ENCODE measurements around the gene ZNF629.

The ZNF629 gene

GRCh38 chr16:30786115-30786935, 680 bp downstream of the ZNF629 start:
- in situ Hi-C loops (cut with MboI; ENCODE audit: low sequenced_read_pairs), result no loop called here

DNA sequence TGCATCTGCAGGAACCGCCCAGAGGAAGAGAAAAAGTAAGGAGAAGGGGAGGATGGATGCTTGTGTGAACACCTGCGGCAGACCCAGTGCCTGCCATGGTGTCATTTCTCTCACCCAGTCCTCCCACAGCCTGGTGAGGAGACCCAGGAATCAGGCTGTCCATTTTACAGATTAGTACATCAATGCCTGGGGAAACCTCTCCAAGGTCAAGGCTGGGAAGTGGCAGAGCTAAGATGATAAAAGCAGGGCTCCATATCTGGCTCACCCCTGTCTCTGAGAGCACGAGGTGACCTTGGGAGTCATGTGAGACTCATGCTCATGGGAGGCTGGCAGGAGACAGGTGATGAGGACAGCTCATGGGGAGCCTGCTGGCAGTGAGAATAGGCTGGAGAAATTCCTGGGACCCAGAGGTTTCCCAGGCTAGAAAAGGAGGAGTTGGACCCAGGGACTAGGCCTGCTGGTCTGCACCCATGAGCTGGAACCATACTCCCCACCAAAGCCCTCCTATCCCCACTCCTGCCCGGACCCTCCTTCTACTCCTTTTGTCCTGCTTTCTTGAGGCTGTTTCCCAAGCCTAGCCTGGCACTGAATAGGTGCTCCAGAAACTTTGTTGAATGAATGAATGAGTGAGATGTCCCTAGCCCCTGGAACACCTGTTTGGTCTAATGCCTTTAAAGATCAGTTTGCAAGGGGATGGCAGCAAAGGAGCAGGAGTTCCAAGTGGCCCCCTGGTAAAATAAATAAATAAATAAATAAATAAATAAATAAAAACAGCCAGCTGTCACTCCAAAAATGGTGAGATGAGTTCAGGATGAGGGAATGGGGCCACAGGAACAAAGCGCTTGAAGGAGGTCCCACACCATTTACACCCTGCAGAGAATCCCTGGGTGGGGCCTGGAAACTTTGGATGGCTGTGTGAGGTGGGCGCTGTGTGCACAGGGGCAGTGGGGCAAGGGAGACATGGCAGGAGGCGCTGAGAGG, 1.6 kb downstream of the ZNF629 start:
- in situ Hi-C loops (cut with MboI; ENCODE audit: low sequenced_read_pairs), result no loop called here

DNA sequence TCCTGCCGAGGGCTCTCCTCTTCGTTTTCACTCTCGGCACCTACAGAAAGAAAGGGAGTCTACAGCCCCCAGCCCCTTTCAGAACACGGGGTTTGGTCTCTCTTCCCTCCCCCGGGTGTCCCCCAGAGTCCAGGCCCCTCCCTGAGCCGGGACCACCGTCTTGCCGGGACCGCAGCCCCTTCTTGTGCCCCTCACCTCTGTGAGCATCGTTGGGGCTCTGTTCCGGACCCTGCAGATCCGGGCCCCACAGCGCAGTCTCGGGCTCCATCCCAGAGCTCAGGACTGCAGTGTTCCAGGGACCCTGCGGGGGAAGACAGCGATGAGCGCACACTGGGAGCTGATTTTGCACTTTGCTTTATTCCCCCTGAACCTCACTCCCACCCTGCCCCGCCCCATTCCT, 2.8 kb downstream of the ZNF629 start:
- in situ Hi-C loops (cut with MboI; ENCODE audit: low sequenced_read_pairs), result no loop called here

DNA sequence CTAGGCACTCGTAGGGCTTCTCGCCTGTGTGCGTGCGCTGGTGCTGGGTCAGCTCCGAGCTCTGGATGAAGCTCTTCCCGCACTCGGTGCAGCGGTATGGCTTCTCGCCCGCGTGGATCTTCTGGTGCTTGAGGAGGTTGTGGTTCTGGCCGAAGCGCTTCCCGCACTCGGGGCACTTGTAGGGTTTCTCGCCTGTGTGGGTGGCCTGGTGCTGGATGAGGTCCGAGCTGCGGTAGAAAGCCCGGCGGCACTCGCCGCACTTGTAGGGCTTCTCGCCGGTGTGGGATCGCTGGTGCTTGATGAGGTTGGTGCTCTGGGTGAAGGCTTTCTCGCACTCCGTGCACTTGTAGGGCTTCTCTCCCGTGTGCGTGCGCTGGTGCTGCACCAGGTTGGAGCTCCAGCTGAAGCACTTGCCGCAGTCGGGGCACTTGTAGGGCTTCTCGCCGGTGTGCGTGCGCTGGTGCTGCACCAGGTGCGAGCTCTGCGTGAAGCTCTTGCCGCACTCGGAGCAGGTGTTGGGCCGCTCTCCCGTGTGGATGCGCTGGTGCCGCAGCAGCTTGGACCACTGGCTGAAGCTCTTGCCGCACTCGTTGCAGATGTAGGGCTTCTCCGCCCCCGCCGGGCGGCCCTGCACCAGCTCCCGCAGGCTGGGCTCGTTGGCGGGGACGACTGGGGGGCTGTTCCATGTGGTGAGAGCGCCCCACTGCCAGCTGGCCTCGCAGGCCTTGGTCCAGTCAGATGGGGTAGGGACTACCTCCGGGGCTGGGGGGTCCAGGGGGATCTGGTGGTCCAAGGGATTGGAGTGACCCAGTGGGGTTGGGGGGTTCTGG, 3.5 kb downstream of the ZNF629 start:
- in situ Hi-C loops (cut with MboI; ENCODE audit: low sequenced_read_pairs), result no loop called here

- in situ Hi-C loops (cut with MboI; ENCODE audit: low sequenced_read_pairs), result no loop called here
These were observed 4.3 kb downstream of the ZNF629 start for GRCh38 chr16:30782486-30783279.

GRCh38 chr16:30780549-30780948, 6.5 kb downstream of the ZNF629 start:
- in situ Hi-C loops (cut with MboI; ENCODE audit: low sequenced_read_pairs), result no loop called here

DNA sequence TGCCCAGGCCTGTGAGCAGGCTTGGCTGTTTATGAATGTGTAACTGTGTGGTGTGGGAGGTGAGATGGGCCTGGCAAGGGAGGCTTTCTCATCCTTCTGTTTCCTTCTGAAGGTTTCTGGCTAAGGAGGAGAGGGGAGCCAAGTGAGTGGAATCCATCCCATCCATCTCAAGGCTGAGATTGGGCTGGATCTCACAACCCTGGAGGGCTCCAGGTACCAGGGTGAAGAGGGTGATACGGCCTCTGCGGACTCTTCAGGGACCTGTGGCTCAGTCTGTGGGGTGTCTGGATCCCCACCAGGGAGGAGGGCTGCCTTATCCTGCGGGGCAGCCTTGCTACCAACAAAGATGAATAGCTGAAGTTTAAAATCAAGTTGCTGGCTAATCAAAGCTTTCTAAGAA, 7.0 kb downstream of the ZNF629 start:
- in situ Hi-C loops (cut with MboI; ENCODE audit: low sequenced_read_pairs), result no loop called here

DNA sequence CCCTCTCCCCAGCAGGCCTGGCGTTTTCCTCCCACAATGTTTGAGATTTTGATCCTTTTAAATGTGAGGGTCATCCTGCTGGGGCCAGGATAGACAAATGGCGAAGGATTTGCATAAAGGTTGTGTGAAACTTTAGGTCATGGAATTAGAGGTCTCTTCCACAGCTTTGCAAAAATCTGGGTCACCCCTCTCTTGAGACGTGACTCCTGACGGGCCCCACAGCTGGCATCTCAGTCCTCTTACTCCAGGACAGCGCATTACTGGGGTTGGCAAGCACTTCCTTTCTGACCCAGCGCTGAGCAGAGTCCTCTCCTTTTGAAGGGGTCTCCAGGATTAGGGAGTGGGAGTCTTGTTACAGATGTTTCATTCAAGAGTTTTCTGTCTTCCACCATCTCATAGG, 7.4 kb downstream of the ZNF629 start:
- in situ Hi-C loops (cut with MboI; ENCODE audit: low sequenced_read_pairs), result no loop called here

- in situ Hi-C loops (cut with MboI; ENCODE audit: low sequenced_read_pairs), result no loop called here
These were observed 8.3 kb downstream of the ZNF629 start for GRCh38 chr16:30778549-30779244.

DNA sequence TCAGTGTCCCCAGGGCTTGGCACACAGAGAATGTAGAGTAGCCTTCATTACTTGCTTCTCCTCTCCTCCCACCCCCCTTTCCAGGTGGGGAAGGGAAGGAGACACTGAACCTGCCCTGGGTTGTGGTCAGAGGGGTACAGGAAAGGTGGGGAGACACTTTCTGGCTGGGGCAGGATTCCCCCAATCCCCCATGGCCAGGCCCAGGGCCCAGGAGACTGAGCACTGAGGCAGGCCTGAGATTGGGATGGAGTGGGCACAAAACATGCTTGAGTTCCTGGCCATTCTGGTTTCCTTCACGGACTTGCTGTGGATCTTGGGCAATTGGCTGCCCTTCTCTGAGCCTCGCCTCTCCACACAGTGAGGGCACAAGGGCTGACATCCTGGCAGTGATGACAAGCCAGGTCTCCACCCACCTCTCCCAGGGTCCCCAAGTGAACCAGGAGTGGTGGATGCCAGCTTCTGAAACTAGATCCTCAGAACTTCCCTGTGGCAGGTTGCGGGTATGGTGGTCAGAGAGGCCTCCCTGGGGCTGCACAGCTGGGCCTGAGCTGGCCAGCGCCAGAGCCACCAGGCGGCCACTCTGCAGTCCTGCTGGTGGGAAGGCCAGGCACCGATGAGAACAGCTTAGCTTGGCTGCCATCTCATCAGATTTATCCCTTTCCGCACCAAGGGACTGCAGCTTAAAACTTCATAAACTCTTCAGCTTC, 9.3 kb downstream of the ZNF629 start:
- in situ Hi-C loops (cut with MboI; ENCODE audit: low sequenced_read_pairs), result no loop called here

GRCh38 chr16:30775392-30776188, 11.4 kb downstream of the ZNF629 start:
- in situ Hi-C loops (cut with MboI; ENCODE audit: low sequenced_read_pairs), result no loop called here

GRCh38 chr16:30775131-30775391, 11.9 kb downstream of the ZNF629 start:
- in situ Hi-C loops (cut with MboI; ENCODE audit: low sequenced_read_pairs), result no loop called here

DNA sequence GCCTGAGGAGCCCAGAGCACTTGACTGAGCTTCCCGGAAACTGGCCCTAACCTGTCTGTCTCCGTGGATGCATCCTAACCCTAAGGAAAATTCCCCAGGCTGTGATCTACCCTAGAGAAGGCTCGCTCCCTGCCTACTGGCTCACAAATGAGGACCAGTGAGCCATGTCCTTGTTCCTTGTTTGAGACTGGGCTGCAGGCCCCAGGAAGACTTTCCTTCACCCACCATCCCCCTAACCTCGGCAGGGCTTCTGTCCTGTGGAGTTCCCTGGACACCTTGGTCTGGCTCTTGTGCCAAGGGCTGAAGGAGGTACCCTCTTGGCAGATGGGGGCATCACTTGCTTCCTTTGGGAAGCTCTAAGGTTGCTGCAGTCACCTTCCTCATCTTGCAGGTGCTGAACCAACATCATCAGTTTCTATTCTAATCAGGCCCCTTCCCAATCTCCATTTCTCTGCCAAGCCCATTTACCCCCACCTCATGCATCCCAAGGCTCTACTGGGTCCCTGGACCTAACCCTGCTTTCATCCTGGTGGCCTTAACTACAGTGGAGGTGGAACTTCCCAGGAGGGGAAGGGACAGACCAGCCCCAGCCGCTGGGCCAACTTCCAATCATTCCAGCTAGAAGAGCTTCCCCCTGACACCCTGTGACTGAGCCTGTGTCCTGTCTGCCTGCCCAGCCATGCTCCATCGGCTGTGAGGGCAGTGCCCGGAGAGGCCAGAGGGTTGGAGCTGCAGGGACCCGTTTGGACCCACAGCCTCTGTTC, 12.5 kb downstream of the ZNF629 start:
- in situ Hi-C loops (cut with MboI; ENCODE audit: low sequenced_read_pairs), result no loop called here

DNA sequence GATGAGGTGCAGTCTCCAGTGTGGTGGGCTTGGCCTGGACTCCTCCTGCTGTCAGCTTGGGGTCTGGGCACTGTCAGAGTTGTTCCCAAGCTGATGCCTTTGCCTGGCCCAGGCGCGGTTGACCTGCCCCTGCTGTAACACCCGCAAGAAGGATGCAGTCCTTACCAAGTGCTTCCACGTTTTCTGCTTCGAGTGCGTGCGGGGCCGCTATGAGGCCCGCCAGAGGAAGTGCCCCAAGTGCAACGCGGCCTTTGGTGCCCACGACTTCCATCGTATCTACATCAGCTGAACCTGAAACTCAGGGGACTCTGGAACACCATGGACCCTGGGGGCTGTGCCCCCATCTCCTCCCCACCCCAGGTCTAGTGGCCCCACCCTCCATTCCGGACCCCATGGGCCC, 13.2 kb downstream of the ZNF629 start:
- in situ Hi-C loops (cut with MboI; ENCODE audit: low sequenced_read_pairs), result no loop called here

DNA sequence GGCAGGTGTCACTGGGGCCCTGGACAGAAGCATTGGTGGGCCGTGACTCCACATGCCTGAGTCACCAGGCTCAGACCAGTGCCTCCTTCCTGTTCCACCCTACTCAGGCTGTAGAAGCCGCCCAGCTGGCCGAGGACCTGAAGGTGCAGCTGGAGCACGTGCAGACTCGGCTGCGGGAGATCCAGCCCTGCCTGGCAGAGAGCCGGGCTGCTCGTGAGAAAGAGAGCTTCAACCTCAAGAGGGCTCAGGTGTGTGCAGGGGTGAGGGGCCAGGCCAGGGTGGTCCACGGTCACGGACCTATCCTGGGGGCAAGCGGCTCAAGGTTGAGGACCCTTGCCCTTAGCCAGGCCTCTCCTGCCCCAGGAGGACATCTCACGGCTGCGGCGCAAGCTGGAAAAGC, 15.3 kb downstream of the ZNF629 start:
- in situ Hi-C loops (cut with MboI; ENCODE audit: low sequenced_read_pairs), result no loop called here

- in situ Hi-C loops (cut with MboI; ENCODE audit: low sequenced_read_pairs), result no loop called here
These were observed 17.5 kb downstream of the ZNF629 start for GRCh38 chr16:30769379-30770089.

DNA sequence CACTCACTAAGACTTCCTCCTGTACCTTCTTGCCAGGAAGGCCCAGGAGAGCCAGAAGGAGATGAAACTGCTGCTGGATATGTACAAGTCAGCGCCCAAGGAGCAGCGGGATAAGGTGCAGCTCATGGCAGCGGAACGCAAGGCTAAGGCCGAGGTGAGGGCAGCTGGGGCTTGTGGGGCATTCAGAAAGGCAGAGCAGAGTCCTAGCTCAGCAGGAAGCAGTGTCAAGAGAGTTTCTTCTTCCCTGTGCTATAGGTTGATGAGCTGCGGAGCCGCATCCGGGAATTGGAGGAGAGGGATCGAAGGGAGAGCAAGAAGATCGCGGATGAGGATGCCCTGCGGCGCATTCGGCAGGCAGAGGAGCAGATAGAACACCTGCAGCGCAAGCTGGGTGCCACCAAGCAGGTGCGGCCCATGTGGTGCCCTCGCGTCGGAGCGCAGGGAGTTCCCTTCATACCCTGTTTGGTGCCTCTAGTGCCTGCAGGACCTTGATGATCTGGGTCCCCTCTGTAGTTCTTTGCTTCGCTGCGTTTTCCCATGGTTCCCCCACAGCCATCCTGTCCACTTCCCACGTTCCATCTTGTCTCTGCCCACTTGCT, 18.3 kb downstream of the ZNF629 start:
- in situ Hi-C loops (cut with MboI; ENCODE audit: low sequenced_read_pairs), result no loop called here

All from HL-60/S4 treated with phorbol 12-myristate 13-acetate at 8.2 ng/mL for 4 days and 3 days (cell line).